Ishikawa (cell line): ENCODE measurements around the gene KDM7A.

Experiments used
- CEBPB ChIP-seq: IDR thresholded peaks from 2 replicates; pipeline ENCODE4 v1.6.1; 2012
- CREB1 ChIP-seq: IDR thresholded peaks from 2 replicates; pipeline ENCODE4 v1.6.1; 2012; ENCODE audit warnings: low read depth
- EGR1 ChIP-seq: IDR thresholded peaks from 2 replicates; pipeline ENCODE4 v1.6.1; 2012
- EP300 ChIP-seq: IDR thresholded peaks from 2 replicates; pipeline ENCODE4 v1.6.1; 2012; ENCODE audit warnings: borderline replicate concordance
- FOXM1 ChIP-seq: IDR thresholded peaks from 2 replicates; pipeline ENCODE4 v1.6.1; 2012; ENCODE audit warnings: low read depth, borderline replicate concordance
- NFIC ChIP-seq: IDR thresholded peaks from 2 replicates; pipeline ENCODE4 v1.6.1; 2012
- RAD21 ChIP-seq: IDR thresholded peaks from 2 replicates; pipeline ENCODE4 v1.6.1; 2012; ENCODE audit warnings: low read depth
- REST ChIP-seq: IDR thresholded peaks from 2 replicates; pipeline ENCODE4 v1.6.1; 2012; ENCODE audit warnings: low read depth, mild to moderate bottlenecking
- TAF1 ChIP-seq: IDR thresholded peaks from 2 replicates; pipeline ENCODE4 v1.6.1; 2012; ENCODE audit warnings: low read depth, mild to moderate bottlenecking
- TCF12 ChIP-seq: IDR thresholded peaks from 2 replicates; pipeline ENCODE4 v1.6.1; 2012; ENCODE audit warnings: low read depth
- TEAD4 ChIP-seq: IDR thresholded peaks from 2 replicates; pipeline ENCODE4 v1.6.1; 2012
- YY1 ChIP-seq: IDR thresholded peaks from 2 replicates; pipeline ENCODE4 v1.6.1; 2012; ENCODE audit warnings: low read depth
- ZBTB7A ChIP-seq: IDR thresholded peaks from 2 replicates; pipeline ENCODE4 v1.6.1; 2012; ENCODE audit warnings: low read depth
- TF ChIP-seq, protein P1 (sequence below): IDR thresholded peaks from 2 replicates; pipeline ENCODE4 v1.6.1; 2012
- TF ChIP-seq, protein P2 (sequence below): IDR thresholded peaks from 2 replicates; pipeline ENCODE4 v1.6.1; 2012

KDM7A gene

DNA sequence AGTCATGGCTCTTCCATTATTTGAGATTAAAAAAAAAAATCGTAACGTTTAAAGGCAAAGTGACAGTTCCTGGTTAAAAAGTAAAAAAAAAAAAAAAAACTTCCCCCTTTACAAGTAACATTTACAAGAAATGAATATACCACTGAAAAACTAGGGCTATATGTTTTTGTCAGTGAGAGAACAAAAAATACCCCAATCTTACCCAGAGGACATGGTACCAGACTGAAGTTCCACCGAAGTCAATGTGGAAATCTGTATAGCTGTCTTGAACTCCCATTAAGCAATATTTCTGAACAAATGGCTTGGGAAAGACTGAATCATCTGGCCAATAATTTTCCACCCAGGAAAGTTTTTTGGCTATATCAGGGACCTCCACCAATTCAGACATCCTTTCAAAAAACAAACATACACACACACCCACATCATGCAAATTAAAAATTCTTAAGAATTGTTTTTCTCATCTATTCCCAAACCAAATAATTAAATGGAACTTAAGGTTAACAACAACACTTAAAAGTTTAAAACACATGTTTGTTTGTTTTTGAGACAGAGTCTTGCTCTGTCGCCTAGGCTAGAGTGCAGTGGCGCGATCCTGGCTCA, 50.2 kb downstream of the KDM7A start:
- no peak for TF ChIP-seq TCF12
- no peak for TF ChIP-seq FOXM1
- TF ChIP-seq ZBTB7A: no peak
- TF ChIP-seq EP300: no peak
- TF ChIP-seq, protein P1, sequence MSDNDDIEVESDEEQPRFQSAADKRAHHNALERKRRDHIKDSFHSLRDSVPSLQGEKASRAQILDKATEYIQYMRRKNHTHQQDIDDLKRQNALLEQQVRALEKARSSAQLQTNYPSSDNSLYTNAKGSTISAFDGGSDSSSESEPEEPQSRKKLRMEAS: no peak
- TF ChIP-seq EGR1: no peak
- TF ChIP-seq REST: no peak
- TF ChIP-seq YY1: no peak
- no peak for TF ChIP-seq CEBPB
- TF ChIP-seq TEAD4: no peak
- TF ChIP-seq CREB1: no peak
- TF ChIP-seq NFIC: no peak
- no peak for TF ChIP-seq TAF1
- TF ChIP-seq, protein P2, sequence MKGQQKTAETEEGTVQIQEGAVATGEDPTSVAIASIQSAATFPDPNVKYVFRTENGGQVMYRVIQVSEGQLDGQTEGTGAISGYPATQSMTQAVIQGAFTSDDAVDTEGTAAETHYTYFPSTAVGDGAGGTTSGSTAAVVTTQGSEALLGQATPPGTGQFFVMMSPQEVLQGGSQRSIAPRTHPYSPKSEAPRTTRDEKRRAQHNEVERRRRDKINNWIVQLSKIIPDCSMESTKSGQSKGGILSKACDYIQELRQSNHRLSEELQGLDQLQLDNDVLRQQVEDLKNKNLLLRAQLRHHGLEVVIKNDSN: no peak
- no peak for TF ChIP-seq RAD21

DNA sequence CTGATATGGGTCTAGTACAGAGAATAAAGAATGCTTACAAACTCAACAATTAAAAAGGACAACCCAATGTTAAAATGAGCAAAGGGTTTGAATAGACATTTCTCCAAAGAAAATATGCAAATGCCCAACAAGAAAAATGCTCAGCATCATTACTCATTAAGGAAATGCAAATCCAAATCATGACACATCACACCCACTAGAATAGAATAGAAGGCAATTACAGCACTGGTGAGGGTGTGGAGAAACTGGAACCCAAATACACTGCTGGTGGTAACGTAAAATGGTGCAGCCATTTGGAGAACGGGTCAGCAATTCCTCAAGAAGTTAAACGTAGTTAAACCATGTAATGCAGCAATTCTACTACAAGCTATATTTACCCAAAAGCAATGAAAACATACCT, 53.8 kb downstream of the KDM7A start:
- TF ChIP-seq NFIC (no peak), REST (no peak), CEBPB (no peak), EP300 (no peak), FOXM1 (no peak), TAF1 (no peak), EGR1 (no peak), TEAD4 (no peak)
- TF ChIP-seq, protein P2: no peak

DNA sequence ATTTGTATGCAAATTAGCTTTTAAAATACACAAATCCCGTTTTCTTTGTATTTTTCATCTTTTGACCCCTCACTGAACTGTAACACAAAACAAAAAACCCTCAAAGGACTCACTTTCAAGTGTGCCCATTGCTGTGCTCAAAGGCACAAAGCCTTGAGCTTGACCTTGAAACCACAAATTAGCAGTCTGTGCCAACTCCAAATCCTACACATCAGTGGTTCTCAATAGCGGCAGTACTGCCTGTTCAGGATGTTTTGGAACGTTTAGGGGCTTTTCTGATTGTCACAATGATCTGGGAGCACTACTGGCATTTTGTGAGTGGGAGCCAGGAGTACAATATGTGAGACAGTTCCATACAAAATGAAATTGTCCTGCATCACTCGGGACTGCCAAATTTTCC, 55.5 kb downstream of the KDM7A start:
- TF ChIP-seq REST (no peak), NFIC (no peak), RAD21 (no peak), CEBPB (no peak), YY1 (no peak), TCF12 (no peak), EP300 (no peak), FOXM1 (no peak), ZBTB7A (no peak), TAF1 (no peak), CREB1 (no peak), EGR1 (no peak), TEAD4 (no peak)
- TF ChIP-seq, protein P1: no peak
- TF ChIP-seq, protein P2: no peak

GRCh38 chr7:140096459-140096858, 80.3 kb downstream of the KDM7A start:
- no peak for TF ChIP-seq CREB1
- TF ChIP-seq, protein P1: no peak
- no peak for TF ChIP-seq CEBPB
- no peak for TF ChIP-seq REST
- TF ChIP-seq FOXM1: no peak
- no peak for TF ChIP-seq ZBTB7A
- TF ChIP-seq RAD21: no peak
- no peak for TF ChIP-seq NFIC
- TF ChIP-seq TAF1: no peak
- TF ChIP-seq, protein P2: no peak
- TF ChIP-seq YY1: no peak
- no peak for TF ChIP-seq TCF12
- TF ChIP-seq EP300: no peak
- TF ChIP-seq EGR1: no peak
- no peak for TF ChIP-seq TEAD4
